Hepatocyte (in vitro differentiated cells): Measurements from ENCODE around the gene ABHD16A. TPM values are rescaled to one million over a fixed set of nuclear protein-coding genes. Genes with fewer than 3 reads are reported as not detected.

ENCODE experiments used
- DNase-seq: peaks from one replicate; pipeline ENCODE4 v3.0.0-alpha.2; 2016; ENCODE audit warnings: low spot score
- H2AFZ ChIP-seq: fragments of 200-600 bp; sonication (generic); 2 replicates; pipeline ENCODE4 v1.6.0; 2016; ENCODE audit warnings: antibody characterized with exemption, mild to moderate bottlenecking
- H3K27ac ChIP-seq: fragments of 200-600 bp; sonication (generic); 2 replicates; pipeline ENCODE4 v1.5.1; 2016; ENCODE audit warnings: mild to moderate bottlenecking
- H3K27me3 ChIP-seq: fragments of 200-600 bp; sonication (generic); 2 replicates; pipeline ENCODE4 v1.6.1; 2016
- H3K36me3 ChIP-seq: fragments of 200-600 bp; sonication (generic); replicated peaks from 2 replicates; pipeline ENCODE4 v1.5.1; 2016; ENCODE audit warnings: low read depth; ENCODE audit not compliant: insufficient read depth
- H3K4me1 ChIP-seq: fragments of 200-600 bp; sonication (generic); 2 replicates; pipeline ENCODE4 v1.5.1; 2016; ENCODE audit warnings: mild to moderate bottlenecking, moderate library complexity; ENCODE audit not compliant: insufficient read depth
- H3K4me2 ChIP-seq: fragments of 200-600 bp; sonication (generic); 2 replicates; pipeline ENCODE4 v1.6.0; 2016
- H3K4me3 ChIP-seq: fragments of 200-600 bp; sonication (generic); 2 replicates; pipeline ENCODE4 v1.5.1; 2016; ENCODE audit warnings: mild to moderate bottlenecking
- H3K79me2 ChIP-seq: fragments of 200-600 bp; sonication (generic); 2 replicates; pipeline ENCODE4 v1.6.0; 2017; ENCODE audit warnings: mild to moderate bottlenecking
- H3K9me2 ChIP-seq: fragments of 200-600 bp; sonication (generic); replicated peaks from 2 replicates; pipeline ENCODE4 v1.6.0; 2017; ENCODE audit warnings: mild to moderate bottlenecking; ENCODE audit not compliant: insufficient read depth
- H3K9me3 ChIP-seq: fragments of 200-600 bp; sonication (generic); 2 replicates; pipeline ENCODE4 v1.5.1; 2016; ENCODE audit warnings: low read depth, mild to moderate bottlenecking
- H4K20me1 ChIP-seq: fragments of 200-600 bp; sonication (generic); 2 replicates; pipeline ENCODE4 v1.6.0; 2016; ENCODE audit warnings: mild to moderate bottlenecking; ENCODE audit not compliant: insufficient read depth, poor library complexity, severe bottlenecking
- EZH2 ChIP-seq: fragments of 200-600 bp; sonication (generic); IDR thresholded peaks from 2 replicates; pipeline ENCODE4 v1.6.1; 2016; ENCODE audit warnings: antibody characterized with exemption, mild to moderate bottlenecking, borderline replicate concordance
- EZH2phosphoT487 ChIP-seq: fragments of 200-600 bp; sonication (generic); IDR thresholded peaks from one replicate; pipeline ENCODE4 v1.6.1; 2018; ENCODE audit warnings: antibody characterized with exemption, mild to moderate bottlenecking, low read depth, moderate library complexity; ENCODE audit not compliant: unreplicated experiment, severe bottlenecking
- WGBS: methylation state at CpG from one replicate; pipeline ENCODE4 v1.1.6; 2016; ENCODE audit warnings: low lambda C conversion rate; ENCODE audit errors: missing lambda C conversion rate; 5-methylcytosine and 5-hydroxymethylcytosine counted together
- polyA plus RNA-seq: library from polyadenylated mRNA; unstranded; fragments of >200 nt; fragmentation: Nextera tagmentation; extraction: Ambion mirVana; gene quantifications from 2 replicates; pipeline ENCODE4 v1.2.1, GENCODE V29; 2016
- total RNA-seq: library from RNA; depleted of rRNA; stranded (reverse); fragments of >200 nt; gene quantifications from 2 replicates; pipeline ENCODE4 v1.2.3, GENCODE V29; 2014
- TF ChIP-seq, protein P1 (sequence below): fragments of 200-600 bp; sonication (generic); IDR thresholded peaks from 2 replicates; pipeline ENCODE4 v1.5.1; 2016; ENCODE audit warnings: antibody characterized with exemption, mild to moderate bottlenecking; ENCODE audit not compliant: poor library complexity

Gene ABHD16A
- total RNA-seq (63.2 and 66.8 TPM in 2 replicates), polyA plus RNA-seq (81.3 and 94.7 TPM in 2 replicates)

DNA sequence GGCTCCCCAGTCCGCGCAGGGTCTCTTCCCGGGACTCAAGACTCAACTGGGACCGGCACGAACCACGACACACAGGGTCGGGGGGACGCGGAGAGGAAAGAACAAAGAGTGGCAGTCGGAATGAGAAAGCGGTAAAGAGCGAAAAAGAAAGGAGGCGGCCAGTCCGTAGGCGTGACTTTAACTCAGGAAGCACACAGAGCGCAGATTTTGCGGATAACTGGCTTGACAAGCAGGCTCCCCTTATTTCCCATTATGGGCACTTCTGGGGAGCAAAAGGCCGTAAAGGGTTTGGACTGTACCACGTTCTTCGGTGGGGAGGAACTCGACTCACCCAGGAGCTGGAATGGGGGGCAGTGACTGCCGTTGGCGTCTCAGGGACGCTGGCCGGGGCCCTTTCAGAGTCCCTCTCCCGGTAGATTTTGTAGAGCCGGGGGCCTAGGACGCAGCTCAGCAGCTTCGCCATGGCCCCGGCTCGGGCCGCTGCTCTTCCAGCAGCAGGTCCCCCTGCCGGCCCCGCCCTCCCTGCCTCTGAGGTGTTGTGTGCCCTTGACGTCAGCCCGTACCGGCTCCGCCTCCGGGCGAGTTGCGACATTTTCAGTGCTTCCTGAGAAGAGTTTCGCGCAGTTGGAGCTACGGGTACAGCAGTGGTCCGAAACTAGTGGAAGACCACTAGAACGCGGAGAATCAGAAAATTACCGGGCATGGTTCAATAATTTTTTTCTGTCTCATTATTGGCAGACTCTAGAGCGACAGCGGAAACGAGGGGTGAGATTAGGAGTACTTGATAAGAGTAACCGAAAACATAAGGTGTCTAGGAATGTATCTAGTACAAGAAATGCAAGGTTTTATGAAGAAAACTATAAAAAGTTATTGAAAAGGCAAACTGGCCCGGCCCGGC, at the start of gene ABHD16A:
ABHD16A (minus strand) TSS at position 506 of the 898 bp plus-strand sequence; CDS start at position 463, 43 bp downstream.
- Histone ChIP-seq H4K20me1 (peaks cover 5% of the 10 kb centered on the region), H2AFZ (peak within 1 kb of the TSS; percentile 82), H3K27ac (peak within 1 kb of the TSS; percentile 96), H3K4me2 (peak within 1 kb of the TSS; percentile 97), H3K9me3 (no peaks in the 10 kb centered on the region), H3K27me3 (no peaks in the 10 kb centered on the region), H3K79me2 (peaks cover 45% of the 10 kb centered on the region), H3K4me3 (peak within 1 kb of the TSS; percentile 65), H3K36me3 (no peaks in the 10 kb centered on the region), H3K9me2 (no peaks in the 10 kb centered on the region), H3K4me1 (peaks cover 26% of the 10 kb centered on the region)
- TF ChIP-seq EZH2phosphoT487: no peak
- TF ChIP-seq, protein P1, sequence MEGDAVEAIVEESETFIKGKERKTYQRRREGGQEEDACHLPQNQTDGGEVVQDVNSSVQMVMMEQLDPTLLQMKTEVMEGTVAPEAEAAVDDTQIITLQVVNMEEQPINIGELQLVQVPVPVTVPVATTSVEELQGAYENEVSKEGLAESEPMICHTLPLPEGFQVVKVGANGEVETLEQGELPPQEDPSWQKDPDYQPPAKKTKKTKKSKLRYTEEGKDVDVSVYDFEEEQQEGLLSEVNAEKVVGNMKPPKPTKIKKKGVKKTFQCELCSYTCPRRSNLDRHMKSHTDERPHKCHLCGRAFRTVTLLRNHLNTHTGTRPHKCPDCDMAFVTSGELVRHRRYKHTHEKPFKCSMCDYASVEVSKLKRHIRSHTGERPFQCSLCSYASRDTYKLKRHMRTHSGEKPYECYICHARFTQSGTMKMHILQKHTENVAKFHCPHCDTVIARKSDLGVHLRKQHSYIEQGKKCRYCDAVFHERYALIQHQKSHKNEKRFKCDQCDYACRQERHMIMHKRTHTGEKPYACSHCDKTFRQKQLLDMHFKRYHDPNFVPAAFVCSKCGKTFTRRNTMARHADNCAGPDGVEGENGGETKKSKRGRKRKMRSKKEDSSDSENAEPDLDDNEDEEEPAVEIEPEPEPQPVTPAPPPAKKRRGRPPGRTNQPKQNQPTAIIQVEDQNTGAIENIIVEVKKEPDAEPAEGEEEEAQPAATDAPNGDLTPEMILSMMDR: no peak
- no peak for TF ChIP-seq EZH2
- 4% methylated on average over 49 of the region's 54 CpGs for WGBS
- peak; percentile 99 for DNase-seq

DNA sequence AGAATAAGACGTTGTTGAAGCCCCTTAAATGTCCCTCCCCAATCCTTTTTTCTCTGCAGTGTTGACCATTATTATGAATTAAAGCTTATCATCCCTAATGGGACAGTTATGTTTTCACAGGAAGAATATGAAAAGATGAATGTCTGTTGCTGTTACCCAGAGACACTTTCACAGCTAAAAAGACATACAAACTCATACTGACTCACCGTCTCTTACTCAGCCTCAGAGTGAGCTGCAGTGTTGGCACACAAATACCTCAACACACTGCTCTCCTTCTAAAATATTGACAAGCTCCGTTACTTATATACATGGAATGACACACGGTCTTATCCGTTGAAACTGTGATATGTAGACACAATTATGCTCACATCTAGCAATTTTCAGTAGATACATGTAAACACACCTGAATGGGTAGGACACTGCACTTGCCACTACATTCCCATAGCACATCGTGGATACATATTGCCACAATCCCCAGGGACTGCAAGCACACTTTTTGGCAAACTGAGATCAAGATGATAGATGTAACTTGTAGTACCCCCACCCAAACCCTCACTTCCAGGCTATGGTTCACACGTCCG, 49.7 kb upstream of the ABHD16A start:
- no peak for DNase-seq
- H2AFZ ChIP-seq: no peak overlapping the region
- H4K20me1 ChIP-seq: no peaks in the 10 kb centered on the region
- no peaks in the 10 kb centered on the region for H3K27me3 ChIP-seq
- no peak overlapping the region for H3K4me2 ChIP-seq
- H3K4me1 ChIP-seq: no peaks in the 10 kb centered on the region
- H3K9me2 ChIP-seq: no peaks in the 10 kb centered on the region
- no peaks in the 10 kb centered on the region for H3K9me3 ChIP-seq
- WGBS: 80% methylated on average over 8 of the region's 8 CpGs
- H3K79me2 ChIP-seq: no peaks in the 10 kb centered on the region
- TF ChIP-seq EZH2 (no peak), EZH2phosphoT487 (no peak)
- TF ChIP-seq, protein P1: no peak
- H3K4me3 ChIP-seq: no peak overlapping the region
- H3K36me3 ChIP-seq: no peaks in the 10 kb centered on the region
- no peak overlapping the region for H3K27ac ChIP-seq

DNA sequence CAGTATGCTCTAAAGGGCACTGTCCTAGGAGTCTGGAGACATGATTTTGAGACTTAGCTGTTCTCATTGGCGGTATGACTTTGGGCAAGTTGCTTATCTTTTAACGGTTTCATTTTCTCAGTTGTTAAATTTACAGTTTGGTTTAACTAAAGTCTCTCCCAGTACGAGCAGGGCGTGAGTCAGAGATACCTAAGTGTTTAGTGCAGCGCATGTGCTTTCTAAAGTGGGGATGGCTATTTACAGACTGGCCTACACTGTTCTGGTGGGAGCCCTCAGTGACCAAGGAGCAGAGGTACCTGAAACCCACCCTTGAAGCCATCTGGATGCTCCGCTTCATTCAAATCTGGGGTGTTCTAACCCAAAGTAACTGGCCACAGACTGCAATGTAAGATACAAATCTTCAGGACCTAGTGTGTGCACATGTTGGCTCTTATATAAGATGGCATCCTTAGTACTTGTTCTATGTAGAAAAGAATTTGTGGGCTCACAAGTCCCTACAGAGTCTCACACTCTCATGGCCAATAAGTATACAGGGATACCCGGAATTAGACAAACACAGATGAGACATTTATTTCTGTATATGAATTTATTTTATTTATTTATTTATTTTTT, 47.4 kb upstream of the ABHD16A start:
- no peak overlapping the region for H3K4me3 ChIP-seq
- DNase-seq: no peak
- H3K79me2 ChIP-seq: no peaks in the 10 kb centered on the region
- no peaks in the 10 kb centered on the region for H4K20me1 ChIP-seq
- no peak overlapping the region for H2AFZ ChIP-seq
- no peak overlapping the region for H3K27ac ChIP-seq
- H3K36me3 ChIP-seq: no peaks in the 10 kb centered on the region
- WGBS: 79% methylated on average over 7 of the region's 7 CpGs
- no peaks in the 10 kb centered on the region for H3K4me1 ChIP-seq
- H3K27me3 ChIP-seq: no peaks in the 10 kb centered on the region
- H3K9me2 ChIP-seq: no peaks in the 10 kb centered on the region
- H3K9me3 ChIP-seq: no peaks in the 10 kb centered on the region
- TF ChIP-seq EZH2phosphoT487: no peak
- TF ChIP-seq EZH2: no peak
- TF ChIP-seq, protein P1: no peak
- H3K4me2 ChIP-seq: no peak overlapping the region
